Heart left ventricle (tissue), 13 donors: ENCODE data around the gene HMCN2.

Experiments
- POLR2A ChIP-seq, 2 donors: fragments of 450-650 bp; IDR thresholded peaks; one replicate each; pipeline ENCODE4 v1.6.1; 2017; ENCODE audit warnings: antibody characterized with exemption in 2 of 2, mild to moderate bottlenecking in 2 of 2, moderate library complexity in 2 of 2
- TF ChIP-seq, protein P1 (sequence below), 12 donors: fragments of 200-600 bp; sonication (generic) in 4 of 12; IDR thresholded peaks; one replicate each; pipeline versions ENCODE4 v1.5.0 to v1.8.0; 2018 to 2022; ENCODE audit warnings: antibody characterized with exemption in 12 of 12, mild to moderate bottlenecking in 5 of 12
- donor health status: ischemic (EF 13 %, LVEDD 7.1; RV severe dilation, severe dysfunction).
- donor health status: DM: no; HTN: yes; CAD: no.
- donor health status: DM: no; HTN: no; CAD: no.
- donor health status: ischemic (EF 25% LVEDD 6.9; RV normal size, moderate dysfunction).
- donor health status: ischemic (EF 25% LVEDD 5.7; RV mildly dilated, moderate dysfunction).
- donor health status: ischemic (EF 35%, LVEDD 5.7; RV mildly dilated, moderate dysfunction).
- donor health status: nonischemic (EF 11% LVEDD 7.7; RV severe dilation, severe dysfunction).
- donor health status: DM: yes; HTN: yes; CAD: no.
- donor health status: PGD.
- donor health status: ischemic (EF 29% LVEDD 5.4; RV normal size, mild dysfunction).
- donor health status: nonischemic (EF 23%, LVEDD 6.1; RV moderate dilation, normal function).

DNA sequence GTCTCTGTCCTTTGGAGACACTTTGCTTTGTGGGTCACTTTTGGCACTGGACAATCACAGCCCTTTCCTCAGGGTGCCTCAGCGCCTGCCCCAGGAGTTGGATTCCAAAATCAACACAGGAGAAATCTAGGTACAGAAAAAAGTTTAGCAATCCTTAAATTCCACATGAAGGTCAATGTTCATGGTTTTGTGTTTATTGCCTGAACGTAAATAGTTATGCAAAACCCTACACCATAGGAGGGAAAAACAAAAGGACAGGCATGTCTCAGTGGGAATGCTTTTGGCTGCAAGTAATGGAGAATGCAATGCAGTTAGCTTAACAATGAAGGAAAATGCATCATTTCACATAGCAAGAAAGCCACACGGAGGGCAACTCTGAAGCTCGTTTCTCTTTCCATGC is 6.5 kb upstream of the HMCN2 start:
- no peak for TF ChIP-seq POLR2A (IDR thresholded peaks at IDR 0.05)
- TF ChIP-seq, protein P1, sequence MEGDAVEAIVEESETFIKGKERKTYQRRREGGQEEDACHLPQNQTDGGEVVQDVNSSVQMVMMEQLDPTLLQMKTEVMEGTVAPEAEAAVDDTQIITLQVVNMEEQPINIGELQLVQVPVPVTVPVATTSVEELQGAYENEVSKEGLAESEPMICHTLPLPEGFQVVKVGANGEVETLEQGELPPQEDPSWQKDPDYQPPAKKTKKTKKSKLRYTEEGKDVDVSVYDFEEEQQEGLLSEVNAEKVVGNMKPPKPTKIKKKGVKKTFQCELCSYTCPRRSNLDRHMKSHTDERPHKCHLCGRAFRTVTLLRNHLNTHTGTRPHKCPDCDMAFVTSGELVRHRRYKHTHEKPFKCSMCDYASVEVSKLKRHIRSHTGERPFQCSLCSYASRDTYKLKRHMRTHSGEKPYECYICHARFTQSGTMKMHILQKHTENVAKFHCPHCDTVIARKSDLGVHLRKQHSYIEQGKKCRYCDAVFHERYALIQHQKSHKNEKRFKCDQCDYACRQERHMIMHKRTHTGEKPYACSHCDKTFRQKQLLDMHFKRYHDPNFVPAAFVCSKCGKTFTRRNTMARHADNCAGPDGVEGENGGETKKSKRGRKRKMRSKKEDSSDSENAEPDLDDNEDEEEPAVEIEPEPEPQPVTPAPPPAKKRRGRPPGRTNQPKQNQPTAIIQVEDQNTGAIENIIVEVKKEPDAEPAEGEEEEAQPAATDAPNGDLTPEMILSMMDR (IDR thresholded peaks at IDR 0.05) = no peak
